ENCODE results near the gene NR2F2. TPM values are rescaled to one million over a fixed set of nuclear protein-coding genes. Genes with fewer than 3 reads are reported as not detected.

NR2F2 gene
- total and polyA plus RNA-seq, 2 donors, result 28.0 to 66.2 TPM

- H3K4me1 ChIP-seq (ENCODE audit: insufficient read depth), result no peaks in the 10 kb centered on the region
- peak overlapping the region; percentile 44 for H3K27ac ChIP-seq (ENCODE audit: low read depth)
- H3K4me3 ChIP-seq (ENCODE audit: low read depth, low read length), result peak overlapping the region; percentile 31
- peaks cover 1% of the 10 kb centered on the region for H3K36me3 ChIP-seq (ENCODE audit: insufficient read depth)
- DNase-seq (ENCODE audit: extremely low spot score), result no peak
- 68% methylated on average over 39 of the region's 39 CpGs for WGBS
These were observed 16.9 kb downstream of the NR2F2 start for GRCh38 chr15:96347181-96348111.

DNA sequence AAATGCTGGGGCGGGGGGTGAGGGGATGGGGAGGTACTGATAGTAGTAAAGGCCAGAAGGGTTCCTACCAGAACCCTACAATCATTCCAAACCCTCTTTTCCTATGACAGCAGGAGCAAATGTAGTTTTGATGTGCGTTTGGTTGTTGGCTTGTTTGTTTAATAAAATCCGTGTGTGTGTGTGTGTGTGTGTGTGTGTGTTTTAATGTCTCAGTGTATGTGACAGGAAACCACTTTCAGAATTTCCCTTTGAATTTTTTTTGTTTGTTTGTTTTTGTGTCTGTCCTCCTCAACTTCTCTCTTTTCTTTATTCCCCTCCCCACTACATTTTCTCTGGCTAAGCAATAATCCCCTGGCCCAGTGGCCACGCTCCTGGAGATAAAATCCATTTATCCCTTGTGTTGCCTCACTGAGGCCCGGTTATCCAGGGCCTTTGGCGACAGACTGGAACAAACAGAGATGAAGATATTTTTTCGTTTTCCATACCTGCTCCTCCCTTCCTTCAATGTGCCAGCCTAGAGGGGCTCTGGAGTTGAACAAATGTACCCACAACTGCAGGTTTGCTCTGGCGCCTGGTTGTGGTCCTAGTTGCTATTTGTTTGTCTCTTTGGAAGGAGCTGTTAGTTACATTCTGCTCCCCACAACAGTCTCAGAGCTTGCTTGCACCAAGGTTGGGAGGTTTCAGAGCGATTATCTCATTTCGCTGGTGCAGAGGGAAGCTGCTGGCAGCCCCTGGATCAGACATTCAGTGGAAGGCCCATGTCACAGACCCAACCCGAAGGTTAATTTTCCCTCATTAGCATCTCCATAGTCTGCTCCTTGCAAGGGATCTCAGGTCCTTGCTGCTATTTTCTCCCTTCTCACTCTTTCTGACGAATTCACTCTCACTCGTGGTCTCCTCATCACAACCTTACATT lies 17.9 kb downstream of the NR2F2 start:
- no peak for DNase-seq (ENCODE audit: extremely low spot score)
- Histone ChIP-seq H3K27ac (ENCODE audit: low read depth) (peak overlapping the region; percentile 40), H3K4me1 (ENCODE audit: insufficient read depth) (no peaks in the 10 kb centered on the region), H3K4me3 (ENCODE audit: low read depth, low read length) (no peak overlapping the region), H3K36me3 (ENCODE audit: insufficient read depth) (peaks cover 1% of the 10 kb centered on the region)
- 70% methylated on average over 13 of the region's 13 CpGs for WGBS

DNA sequence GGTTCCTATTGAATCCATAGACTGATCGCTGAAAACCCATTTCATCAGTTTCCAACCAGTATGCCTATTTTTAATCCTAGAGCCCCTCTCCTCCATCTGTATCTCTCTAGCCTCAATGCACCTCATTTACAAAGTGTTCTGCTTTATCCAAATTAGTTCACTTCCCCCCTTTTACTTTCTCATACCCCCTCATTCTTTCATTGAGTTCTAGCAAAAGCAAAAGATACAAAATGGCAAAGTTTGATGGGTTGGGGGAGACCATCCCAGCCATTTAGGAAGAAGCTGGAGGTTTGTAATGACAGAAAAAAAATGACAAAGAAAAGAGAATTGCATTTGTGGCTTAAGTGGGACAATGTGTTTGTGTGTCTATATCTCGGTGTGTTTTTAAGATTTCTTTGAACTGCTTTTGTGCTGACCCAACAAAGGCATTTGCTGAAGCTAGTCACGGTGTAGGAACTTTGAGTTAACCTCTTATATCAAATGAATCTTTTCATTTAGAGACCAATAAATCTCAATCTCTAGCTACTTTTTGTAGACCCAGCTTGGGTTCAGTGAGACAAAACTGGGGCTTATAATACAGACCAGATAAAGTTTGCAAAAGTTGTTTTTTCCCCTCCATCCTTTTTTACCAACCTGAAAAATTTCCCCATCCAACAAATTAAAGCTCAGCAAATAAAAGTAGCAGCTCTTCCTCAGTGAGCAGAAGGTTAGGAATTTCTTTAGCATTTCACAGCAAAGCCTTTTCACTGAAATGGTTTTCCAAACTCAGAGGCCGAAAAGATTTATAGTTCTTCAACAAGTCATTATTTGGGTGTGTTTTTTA lies 18.7 kb downstream of the NR2F2 start:
- WGBS, result 66% methylated on average over 4 of the region's 4 CpGs
- Histone ChIP-seq H3K36me3 (ENCODE audit: insufficient read depth) (no peaks in the 10 kb centered on the region), H3K4me3 (ENCODE audit: low read depth, low read length) (no peak overlapping the region), H3K4me1 (ENCODE audit: insufficient read depth) (no peaks in the 10 kb centered on the region), H3K27ac (ENCODE audit: low read depth) (no peak overlapping the region)
- no peak for DNase-seq (ENCODE audit: extremely low spot score)

DNA sequence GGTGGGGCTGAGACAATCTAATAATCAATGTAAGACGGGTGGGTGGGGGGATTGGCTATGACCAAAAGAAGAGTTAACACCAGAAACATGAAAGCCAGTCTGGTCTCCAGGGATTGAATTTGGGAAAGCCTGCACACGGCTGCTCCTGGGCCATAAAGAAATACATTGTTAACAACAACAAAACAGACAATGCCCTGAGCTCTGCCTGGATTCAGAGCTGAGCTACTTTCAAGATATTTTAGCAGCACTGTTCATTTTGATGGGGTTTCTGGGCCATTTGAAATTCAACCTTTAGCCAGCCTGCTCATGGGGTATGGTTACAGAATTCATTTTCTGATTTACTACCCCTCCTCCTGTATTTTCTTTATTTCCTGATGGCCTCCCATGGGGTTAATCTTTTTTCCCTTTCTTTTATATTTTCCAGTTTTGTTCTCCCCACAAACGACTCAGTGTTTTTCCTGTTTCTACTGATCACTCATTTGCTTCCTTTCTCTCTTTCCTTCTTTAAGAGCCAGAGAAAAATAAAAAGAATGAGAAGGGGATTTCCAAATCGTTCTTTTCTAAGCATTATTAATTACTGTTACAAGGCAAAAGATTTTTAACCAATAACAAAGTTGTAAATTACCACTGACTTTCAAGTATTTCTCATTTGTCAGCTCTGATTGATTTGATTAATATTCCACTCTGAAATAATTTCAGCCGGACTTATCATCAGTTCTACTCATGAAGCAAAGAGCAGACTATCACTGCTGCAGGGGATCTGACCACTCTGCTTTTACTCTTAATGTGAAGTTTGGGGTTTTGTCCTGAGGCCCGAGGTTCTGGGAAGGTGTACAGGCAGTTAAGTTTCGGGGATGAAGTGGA lies 19.6 kb downstream of the NR2F2 start:
- DNase-seq (ENCODE audit: extremely low spot score), result no peak
- Histone ChIP-seq H3K4me1 (ENCODE audit: insufficient read depth) (no peaks in the 10 kb centered on the region), H3K36me3 (ENCODE audit: insufficient read depth) (no peaks in the 10 kb centered on the region), H3K27ac (ENCODE audit: low read depth) (no peak overlapping the region), H3K4me3 (ENCODE audit: low read depth, low read length) (no peak overlapping the region)
- 46% methylated on average over 7 of the region's 7 CpGs for WGBS

- no peaks in the 10 kb centered on the region for H3K36me3 ChIP-seq (ENCODE audit: insufficient read depth)
- WGBS, result 77% methylated on average over 19 of the region's 19 CpGs
- H3K27ac ChIP-seq (ENCODE audit: low read depth), result no peak overlapping the region
- H3K4me1 ChIP-seq (ENCODE audit: insufficient read depth), result no peaks in the 10 kb centered on the region
- no peak overlapping the region for H3K4me3 ChIP-seq (ENCODE audit: low read depth, low read length)
- no peak for DNase-seq (ENCODE audit: extremely low spot score)
These were observed 20.6 kb downstream of the NR2F2 start for GRCh38 chr15:96350934-96351724.

DNA sequence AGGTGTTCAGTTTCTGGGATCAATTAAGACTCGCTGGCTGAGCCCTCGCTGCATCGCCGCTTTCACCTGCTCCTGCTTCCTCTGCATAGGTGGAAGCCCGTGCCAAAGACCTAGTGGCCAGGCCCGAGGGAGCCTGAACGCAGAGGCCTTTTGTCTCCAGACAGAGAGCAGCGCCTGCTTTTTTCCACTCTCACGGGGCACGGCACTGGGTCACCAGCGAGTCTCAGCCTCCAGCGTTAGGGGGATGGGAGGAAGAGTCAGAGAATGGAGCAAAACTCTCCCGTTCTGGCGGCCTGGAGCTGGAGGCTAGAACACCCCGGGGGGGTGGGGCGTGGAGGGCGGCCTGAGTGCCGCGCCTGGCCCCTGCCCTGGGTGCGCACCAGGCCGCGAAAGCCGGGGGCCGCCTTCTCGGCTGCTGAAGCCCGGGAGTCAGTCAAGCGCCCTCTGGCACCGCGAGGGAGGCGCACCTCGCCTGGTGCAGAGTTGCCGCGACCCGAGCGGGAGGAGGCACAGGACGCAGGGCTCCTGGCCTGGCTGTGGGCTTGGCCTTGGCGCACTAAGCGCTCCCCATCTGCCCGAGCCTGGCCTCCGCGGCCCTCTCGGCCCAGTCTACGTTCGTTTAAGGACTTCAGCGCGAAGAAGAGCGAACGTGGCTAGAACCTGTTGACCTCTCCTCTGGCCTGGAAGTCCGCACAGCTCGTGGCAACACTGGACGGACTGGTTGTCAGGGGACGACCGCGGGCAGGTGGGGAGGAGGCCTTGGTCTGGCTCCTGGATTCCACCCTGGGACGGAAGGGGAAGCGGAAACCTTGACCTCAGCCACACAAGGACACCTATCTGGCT lies 21.5 kb downstream of the NR2F2 start:
- Histone ChIP-seq H3K4me1 (ENCODE audit: insufficient read depth) (no peaks in the 10 kb centered on the region), H3K27ac (ENCODE audit: low read depth) (no peak overlapping the region), H3K36me3 (ENCODE audit: insufficient read depth) (no peaks in the 10 kb centered on the region), H3K4me3 (ENCODE audit: low read depth, low read length) (no peak overlapping the region)
- WGBS, result 78% methylated on average over 56 of the region's 56 CpGs
- DNase-seq (ENCODE audit: extremely low spot score), result no peak

DNA sequence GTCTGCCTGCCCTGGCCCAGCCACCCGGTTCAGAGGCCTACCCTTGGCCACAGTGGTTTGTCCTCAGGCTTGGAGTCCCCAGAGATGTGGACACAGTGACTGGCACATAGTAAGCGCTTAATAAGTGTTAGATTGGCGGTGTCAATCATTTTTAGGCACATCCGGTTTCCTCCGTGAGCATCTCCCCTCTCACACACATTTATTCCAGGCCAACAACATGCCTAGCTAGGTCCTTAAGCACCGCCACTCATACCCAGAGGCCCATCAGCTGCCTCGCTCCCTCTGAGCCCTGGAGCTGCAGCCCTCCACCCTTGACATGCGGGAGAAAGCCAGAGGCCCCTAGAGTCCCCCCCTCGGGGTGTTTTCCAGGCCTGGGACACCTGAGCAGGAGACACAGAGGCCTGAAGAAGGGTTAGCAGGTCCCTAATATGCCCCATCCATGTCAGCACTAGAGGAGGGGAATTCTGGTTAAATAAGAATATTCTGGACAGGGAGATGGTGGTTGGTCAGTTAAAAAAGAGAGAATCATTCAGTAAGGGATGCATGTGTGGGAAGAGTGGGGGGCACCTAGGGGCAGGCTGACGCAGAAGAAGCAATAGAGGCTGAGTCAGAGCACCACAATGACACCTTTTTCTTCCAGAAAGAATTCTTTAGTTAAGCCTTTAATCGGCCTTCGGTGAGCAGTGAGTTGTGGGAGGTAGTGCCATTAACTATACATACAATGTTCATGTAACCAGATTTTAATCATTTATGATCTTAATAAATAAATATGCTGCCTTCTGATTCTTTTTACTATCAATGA lies 22.3 kb downstream of the NR2F2 start:
- no peaks in the 10 kb centered on the region for H3K4me1 ChIP-seq (ENCODE audit: insufficient read depth)
- DNase-seq (ENCODE audit: extremely low spot score), result no peak
- no peak overlapping the region for H3K4me3 ChIP-seq (ENCODE audit: low read depth, low read length)
- no peaks in the 10 kb centered on the region for H3K36me3 ChIP-seq (ENCODE audit: insufficient read depth)
- WGBS, result 79% methylated on average over 12 of the region's 12 CpGs
- H3K27ac ChIP-seq (ENCODE audit: low read depth), result no peak overlapping the region

DNA sequence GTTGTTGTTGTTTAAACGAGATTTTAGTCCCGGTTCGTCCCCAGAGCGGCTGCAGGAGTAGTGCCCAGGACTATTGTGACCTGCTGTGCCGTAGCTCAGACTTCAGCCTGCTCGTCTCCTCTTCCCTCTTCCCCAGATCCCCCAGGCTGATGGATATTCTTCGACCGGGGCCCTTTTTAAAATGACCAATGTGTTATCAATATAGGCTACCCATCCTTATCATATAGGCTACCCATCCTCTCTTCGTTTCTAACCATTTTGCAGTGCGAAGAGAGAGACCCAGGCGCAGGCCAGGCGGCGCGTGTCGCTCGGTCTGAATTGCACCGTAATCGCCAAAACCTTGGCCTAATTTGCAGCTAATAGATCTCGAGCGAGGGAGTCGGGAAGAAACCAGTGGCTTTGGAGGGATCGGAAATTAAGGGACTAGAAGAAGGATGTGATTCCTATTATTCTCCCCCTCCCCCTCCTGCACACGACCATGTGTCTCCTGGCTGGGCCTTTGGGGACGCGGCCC lies 23.0 kb downstream of the NR2F2 start:
- no peaks in the 10 kb centered on the region for H3K4me1 ChIP-seq (ENCODE audit: insufficient read depth)
- no peaks in the 10 kb centered on the region for H3K36me3 ChIP-seq (ENCODE audit: insufficient read depth)
- DNase-seq (ENCODE audit: extremely low spot score), result no peak
- H3K4me3 ChIP-seq (ENCODE audit: low read depth, low read length), result peak overlapping the region; percentile 48
- H3K27ac ChIP-seq (ENCODE audit: low read depth), result peak overlapping the region; percentile 13
- WGBS, result 71% methylated on average over 25 of the region's 25 CpGs

DNA sequence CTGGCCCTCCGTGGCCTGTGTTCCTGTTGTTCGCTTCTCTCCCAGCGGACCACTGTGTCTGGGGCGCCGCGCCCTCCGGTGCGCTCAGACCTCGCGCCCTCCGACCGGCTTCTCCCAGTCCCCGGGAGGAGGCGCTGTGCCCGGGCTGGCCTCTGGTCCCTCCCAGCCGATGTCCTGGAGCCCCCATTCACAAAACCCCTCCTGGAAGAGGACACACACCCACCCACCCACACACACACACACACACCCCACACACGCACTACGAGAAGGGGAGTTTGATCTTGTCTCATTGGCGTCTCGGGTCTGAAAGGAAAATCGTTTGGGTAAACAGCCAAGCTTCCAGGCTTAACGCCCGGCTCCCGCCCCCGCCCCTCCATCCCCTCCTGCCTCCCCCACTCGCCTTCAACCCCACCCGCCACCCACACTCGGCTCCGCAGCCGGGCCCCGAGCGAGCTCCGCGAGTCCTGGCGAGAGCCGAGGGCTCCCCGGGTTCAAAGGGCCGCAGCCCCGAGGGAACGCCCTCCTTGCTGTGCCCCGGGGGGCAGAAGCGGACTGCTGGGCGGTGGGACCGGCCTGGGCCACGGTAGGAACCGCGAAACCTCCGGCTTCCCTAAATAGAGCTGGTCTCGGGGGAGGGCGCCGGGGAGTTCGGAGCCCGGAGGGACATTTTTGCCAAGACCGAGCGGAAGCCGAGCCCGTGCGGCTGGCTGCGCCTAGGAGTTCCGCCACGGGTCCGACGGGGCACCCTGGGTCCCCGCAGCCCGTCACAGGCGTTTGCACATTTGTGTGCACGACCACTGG lies 23.6 kb downstream of the NR2F2 start:
- WGBS, result 8% methylated on average over 67 of the region's 67 CpGs
- no peaks in the 10 kb centered on the region for H3K4me1 ChIP-seq (ENCODE audit: insufficient read depth)
- peak overlapping the region; percentile 48 for H3K4me3 ChIP-seq (ENCODE audit: low read depth, low read length)
- no peaks in the 10 kb centered on the region for H3K36me3 ChIP-seq (ENCODE audit: insufficient read depth)
- H3K27ac ChIP-seq (ENCODE audit: low read depth), result peak overlapping the region; percentile 87
- no peak for DNase-seq (ENCODE audit: extremely low spot score)

Data from urinary bladder (tissue), 4 donors.